ENCODE measurements around the gene EHD3.

Gene EHD3

GRCh38 chr2:31219131-31219969, 14.6 kb upstream of the EHD3 start:
- no peak for TF ChIP-seq CTCF (conservative IDR thresholded peaks at IDR 0.05; ENCODE audit: low read depth, low read length)
- H3K4me3 ChIP-seq (ENCODE audit: low read depth, low read length): no peak overlapping the region

GRCh38 chr2:31221544-31221943, 12.4 kb upstream of the EHD3 start:
- no peak for DNase-seq (ENCODE audit: low read depth)
- H3K4me3 ChIP-seq (ENCODE audit: low read depth, low read length): no peak overlapping the region
- TF ChIP-seq CTCF (conservative IDR thresholded peaks at IDR 0.05; ENCODE audit: low read depth, low read length): no peak

More at GRCh38 chr2:31219131-31219969, 14.6 kb upstream of the EHD3 start:
- no peak for DNase-seq (ENCODE audit: low read depth)

- H3K4me3 ChIP-seq (ENCODE audit: low read depth, low read length): no peak overlapping the region
- TF ChIP-seq CTCF (conservative IDR thresholded peaks at IDR 0.05; ENCODE audit: low read depth, low read length): no peak
- no peak for DNase-seq (ENCODE audit: low read depth)
Measured at GRCh38 chr2:31222071-31222470, 11.9 kb upstream of the EHD3 start.

GRCh38 chr2:31223026-31223425, 10.9 kb upstream of the EHD3 start:
- TF ChIP-seq CTCF (conservative IDR thresholded peaks at IDR 0.05; ENCODE audit: low read depth, low read length): no peak

GRCh38 chr2:31223749-31224148, 10.2 kb upstream of the EHD3 start:
- H3K4me3 ChIP-seq (ENCODE audit: low read depth, low read length): no peak overlapping the region
- DNase-seq (ENCODE audit: low read depth): no peak
- TF ChIP-seq CTCF (conservative IDR thresholded peaks at IDR 0.05; ENCODE audit: low read depth, low read length): no peak

More at GRCh38 chr2:31223026-31223425, 10.9 kb upstream of the EHD3 start:
- no peak for DNase-seq (ENCODE audit: low read depth)
- H3K4me3 ChIP-seq (ENCODE audit: low read depth, low read length): no peak overlapping the region

- TF ChIP-seq CTCF (conservative IDR thresholded peaks at IDR 0.05; ENCODE audit: low read depth, low read length): no peak
- no peak overlapping the region for H3K4me3 ChIP-seq (ENCODE audit: low read depth, low read length)
- DNase-seq (ENCODE audit: low read depth): no peak
Measured at GRCh38 chr2:31226266-31226665, 7.7 kb upstream of the EHD3 start.

- no peak for TF ChIP-seq CTCF (conservative IDR thresholded peaks at IDR 0.05; ENCODE audit: low read depth, low read length)
- no peak overlapping the region for H3K4me3 ChIP-seq (ENCODE audit: low read depth, low read length)
- no peak for DNase-seq (ENCODE audit: low read depth)
Measured at GRCh38 chr2:31227110-31227509, 6.8 kb upstream of the EHD3 start.

Measured in choroid plexus epithelial cell (primary cell).